H9 (cell line): Measurements from ENCODE around the gene PCDHGA12. TPM values are rescaled to one million over a fixed set of nuclear protein-coding genes. Genes with fewer than 3 reads are reported as not detected.

Experiments
- DNase-seq: peaks from one replicate; pipeline ENCODE4 v3.0.0-alpha.2; 2017
- H2AFZ ChIP-seq: one replicate; pipeline ENCODE4 v1.6.1; 2013; ENCODE audit warnings: mild to moderate bottlenecking, low read length, control low read depth, moderate library complexity
- H2AK5ac ChIP-seq: 2 replicates; pipeline ENCODE4 v1.6.1; 2013; ENCODE audit warnings: low read length, control low read depth, mixed read lengths; ENCODE audit not compliant: insufficient read length
- H2BK120ac ChIP-seq: one replicate; pipeline ENCODE4 v1.6.1; 2013; ENCODE audit warnings: low read depth, mild to moderate bottlenecking, low read length, control low read depth, inconsistent platforms; ENCODE audit not compliant: poor library complexity, severe bottlenecking
- H2BK12ac ChIP-seq: 2 replicates; pipeline ENCODE4 v1.6.1; 2013; ENCODE audit warnings: low read length, control low read depth, mixed read lengths, low read depth; ENCODE audit not compliant: insufficient read length
- H2BK15ac ChIP-seq: 2 replicates; pipeline ENCODE4 v1.6.1; 2013; ENCODE audit warnings: low read depth, low read length, control low read depth
- H2BK20ac ChIP-seq: one replicate; pipeline ENCODE4 v1.6.1; 2013; ENCODE audit warnings: low read depth, mild to moderate bottlenecking, low read length, control low read depth, inconsistent platforms; ENCODE audit not compliant: poor library complexity, severe bottlenecking
- H2BK5ac ChIP-seq: 2 replicates; pipeline ENCODE4 v1.6.1; 2013; ENCODE audit warnings: low read length, control low read depth, mixed read lengths; ENCODE audit not compliant: insufficient read length
- H3K14ac ChIP-seq: 2 replicates; pipeline ENCODE4 v1.6.1; 2013; ENCODE audit warnings: low read length, control low read depth; ENCODE audit not compliant: insufficient read depth
- H3K18ac ChIP-seq: 2 replicates; pipeline ENCODE4 v1.6.1; 2013; ENCODE audit warnings: low read depth, mild to moderate bottlenecking, mixed read lengths, low read length, control low read depth; ENCODE audit not compliant: insufficient read length
- H3K23ac ChIP-seq: 2 replicates; pipeline ENCODE4 v1.6.1; 2013; ENCODE audit warnings: low read length, control low read depth, mixed read lengths, low read depth; ENCODE audit not compliant: insufficient read length
- H3K23me2 ChIP-seq: 2 replicates; pipeline ENCODE4 v1.6.1; 2013; ENCODE audit warnings: low read depth, mild to moderate bottlenecking, mixed read lengths, low read length, control low read depth; ENCODE audit not compliant: insufficient read length, poor library complexity, severe bottlenecking
- H3K27ac ChIP-seq: 2 replicates; pipeline ENCODE4 v1.5.1; 2013; ENCODE audit warnings: low read length, control low read depth, mixed read lengths, low read depth; ENCODE audit not compliant: insufficient read length
- H3K27me3 ChIP-seq: 2 replicates; pipeline ENCODE4 v1.6.1; 2013; ENCODE audit warnings: low read length, control low read depth, inconsistent platforms; ENCODE audit not compliant: insufficient read depth
- H3K4ac ChIP-seq: 2 replicates; pipeline ENCODE4 v1.6.1; 2013; ENCODE audit warnings: low read depth, mild to moderate bottlenecking, control low read depth, inconsistent platforms, low read length, moderate library complexity
- H3K4me1 ChIP-seq: 2 replicates; pipeline ENCODE4 v1.6.1; 2013; ENCODE audit warnings: low read length, control low read depth, inconsistent platforms; ENCODE audit not compliant: insufficient read depth
- H3K4me2 ChIP-seq: 2 replicates; pipeline ENCODE4 v1.6.1; 2013; ENCODE audit warnings: low read length, control low read depth, mixed read lengths; ENCODE audit not compliant: insufficient read length, insufficient read depth
- H3K56ac ChIP-seq: 2 replicates; pipeline ENCODE4 v1.6.1; 2013; ENCODE audit warnings: low read depth, mild to moderate bottlenecking, mixed read lengths, low read length, control low read depth; ENCODE audit not compliant: insufficient read length
- H3K79me1 ChIP-seq: 2 replicates; pipeline ENCODE4 v1.6.1; 2013; ENCODE audit warnings: low read depth, mild to moderate bottlenecking, moderate library complexity, low read length, control low read depth, inconsistent platforms; ENCODE audit not compliant: insufficient read depth, poor library complexity, severe bottlenecking
- H3K79me2 ChIP-seq: 2 replicates; pipeline ENCODE4 v1.6.1; 2013; ENCODE audit warnings: low read length, control low read depth, inconsistent platforms; ENCODE audit not compliant: insufficient read depth
- H3K9ac ChIP-seq: 2 replicates; pipeline ENCODE4 v1.6.1; 2013; ENCODE audit warnings: low read length, control low read depth, mixed read lengths; ENCODE audit not compliant: insufficient read length; ENCODE audit errors: extremely low read depth
- H3K9me3 ChIP-seq: one replicate; pipeline ENCODE4 v1.6.1; 2013; ENCODE audit warnings: low read depth, low read length, inconsistent platforms; ENCODE audit not compliant: control insufficient read depth
- H3T11ph ChIP-seq: one replicate; pipeline ENCODE4 v1.6.1; 2013; ENCODE audit warnings: mild to moderate bottlenecking, low read length, control low read depth, inconsistent platforms
- H4K20me1 ChIP-seq: one replicate; pipeline ENCODE4 v1.6.1; 2013; ENCODE audit not compliant: control insufficient read depth, insufficient read length, insufficient read depth
- H4K5ac ChIP-seq: 2 replicates; pipeline ENCODE4 v1.6.1; 2013; ENCODE audit warnings: low read depth, mild to moderate bottlenecking, mixed read lengths, low read length, control low read depth; ENCODE audit not compliant: insufficient read length
- H4K8ac ChIP-seq: replicated peaks from 2 replicates; pipeline ENCODE4 v1.6.1; 2013; ENCODE audit warnings: low read length, control low read depth, mixed read lengths, low read depth; ENCODE audit not compliant: insufficient read length
- H4K91ac ChIP-seq: 2 replicates; pipeline ENCODE4 v1.6.1; 2013; ENCODE audit warnings: low read depth, mild to moderate bottlenecking, moderate library complexity, mixed read lengths, low read length, control low read depth; ENCODE audit not compliant: insufficient read length
- H3K27ac Mint-ChIP-seq, 3 experiments: 2 replicates in 2 of 3; 3 replicates in 1 of 3; pipeline ENCODE4 v1.8.0; 2020 to 2021; ENCODE audit warnings: mixed read lengths in 3 of 3, mild to moderate bottlenecking in 1 of 3, moderate library complexity in 1 of 3
- H3K27me3 Mint-ChIP-seq: 2 replicates; pipeline ENCODE4 v1.8.0; 2021; ENCODE audit warnings: low read depth, mild to moderate bottlenecking, moderate library complexity, mixed read lengths
- H3K36me3 Mint-ChIP-seq, 3 experiments: 2 replicates in 2 of 3; 3 replicates in 1 of 3; pipeline ENCODE4 v1.8.0; 2020 to 2021; ENCODE audit warnings: low read depth in 3 of 3, mixed read lengths in 3 of 3; ENCODE audit not compliant: insufficient read depth in 1 of 3
- H3K4me1 Mint-ChIP-seq, 2 experiments: 2 replicates each; pipeline ENCODE4 v1.8.0; 2020; ENCODE audit warnings: mixed read lengths in 2 of 2
- H3K4me3 Mint-ChIP-seq, 2 experiments: 2 replicates in 1 of 2; 3 replicates in 1 of 2; pipeline ENCODE4 v1.8.0; 2020 to 2021; ENCODE audit warnings: mild to moderate bottlenecking in 2 of 2, mixed read lengths in 2 of 2, moderate library complexity in 1 of 2
- H3K9me3 Mint-ChIP-seq, 2 experiments: 2 replicates in 1 of 2; 3 replicates in 1 of 2; pipeline ENCODE4 v1.8.0; 2020; ENCODE audit warnings: mild to moderate bottlenecking in 2 of 2, mixed read lengths in 2 of 2, moderate library complexity in 1 of 2
- CTCF ChIP-seq: fragments of 200-600 bp; sonication (generic); conservative IDR thresholded peaks from 3 replicates; pipeline ENCODE4 v1.8.0; 2021; ENCODE audit warnings: antibody characterized with exemption, mild to moderate bottlenecking
- WGBS: extraction: QIAGEN DNeasy Blood & Tissue Kit; methylation state at CpG from one replicate; pipeline ENCODE4 v1.1.7; 2013; ENCODE audit warnings: missing lambda C conversion rate, low lambda C conversion rate, mixed read lengths; ENCODE audit not compliant: insufficient read length; ENCODE audit errors: extremely low coverage; 5-methylcytosine and 5-hydroxymethylcytosine counted together
- total RNA-seq: library from RNA; stranded (reverse); gene quantifications from 2 replicates; pipeline ENCODE4 v1.2.1, GENCODE V29; 2021

PCDHGA12 gene
- total RNA-seq, 1 experiment from 2014 or later, result 1.3 TPM

GRCh38 chr5:141384471-141385267, 45.6 kb upstream of the PCDHGA12 start:
- H3K27me3 ChIP-seq, result no peaks in the 10 kb centered on the region
- H2BK5ac ChIP-seq, result no peak overlapping the region
- H3K9me3 Mint-ChIP-seq, result peaks cover 71 to 76% of the 10 kb centered on the region in 2 experiments
- peaks cover 38% of the 10 kb centered on the region for H3K9me3 ChIP-seq
- H3K27ac Mint-ChIP-seq, result no peak overlapping the region
- H4K5ac ChIP-seq, result no peak overlapping the region
- no peak overlapping the region for H3K4me3 Mint-ChIP-seq
- no peak overlapping the region for H2BK120ac ChIP-seq
- no peak overlapping the region for H3K27ac ChIP-seq
- H3K9ac ChIP-seq, result no peak overlapping the region
- no peak overlapping the region for H3K23ac ChIP-seq
- H3T11ph ChIP-seq, result no peak overlapping the region
- H4K8ac ChIP-seq, result no peak overlapping the region
- H3K23me2 ChIP-seq, result no peaks in the 10 kb centered on the region
- no peaks in the 10 kb centered on the region for H3K79me1 ChIP-seq
- no peaks in the 10 kb centered on the region for H4K20me1 ChIP-seq
- no peak overlapping the region for H2BK12ac ChIP-seq
- no peak overlapping the region for H2AK5ac ChIP-seq
- H3K18ac ChIP-seq, result no peak overlapping the region
- no peak overlapping the region for H2BK15ac ChIP-seq
- H3K79me2 ChIP-seq, result no peaks in the 10 kb centered on the region
- peaks cover 12% of the 10 kb centered on the region; the same call in 1 of the 2 replicates for H3K27me3 Mint-ChIP-seq
- no CpG with 5 or more reads among the region's 43 CpGs for WGBS
- no peak overlapping the region for H3K4me2 ChIP-seq
- H3K4ac ChIP-seq, result no peak overlapping the region
- no peaks in the 10 kb centered on the region for H3K4me1 Mint-ChIP-seq
- no peak overlapping the region for H2BK20ac ChIP-seq
- H3K4me1 ChIP-seq, result 0 out of 2 replicates have a peak, but pooled peaks cover 2% of the 10 kb centered on the region
- TF ChIP-seq CTCF, result no peak
- no peak overlapping the region for H3K14ac ChIP-seq
- H4K91ac ChIP-seq, result no peak overlapping the region
- no peak overlapping the region for H3K56ac ChIP-seq
- H3K36me3 Mint-ChIP-seq, result peaks cover 16 to 51% (median 34%) of the 10 kb centered on the region in 3 experiments
- DNase-seq, result no peak
- no peak overlapping the region for H2AFZ ChIP-seq
